Measurements from ENCODE around the gene UVRAG.
A peak's percentile ranks its signal among the peaks of the same experiment; 100 is the strongest.

The UVRAG gene

DNA sequence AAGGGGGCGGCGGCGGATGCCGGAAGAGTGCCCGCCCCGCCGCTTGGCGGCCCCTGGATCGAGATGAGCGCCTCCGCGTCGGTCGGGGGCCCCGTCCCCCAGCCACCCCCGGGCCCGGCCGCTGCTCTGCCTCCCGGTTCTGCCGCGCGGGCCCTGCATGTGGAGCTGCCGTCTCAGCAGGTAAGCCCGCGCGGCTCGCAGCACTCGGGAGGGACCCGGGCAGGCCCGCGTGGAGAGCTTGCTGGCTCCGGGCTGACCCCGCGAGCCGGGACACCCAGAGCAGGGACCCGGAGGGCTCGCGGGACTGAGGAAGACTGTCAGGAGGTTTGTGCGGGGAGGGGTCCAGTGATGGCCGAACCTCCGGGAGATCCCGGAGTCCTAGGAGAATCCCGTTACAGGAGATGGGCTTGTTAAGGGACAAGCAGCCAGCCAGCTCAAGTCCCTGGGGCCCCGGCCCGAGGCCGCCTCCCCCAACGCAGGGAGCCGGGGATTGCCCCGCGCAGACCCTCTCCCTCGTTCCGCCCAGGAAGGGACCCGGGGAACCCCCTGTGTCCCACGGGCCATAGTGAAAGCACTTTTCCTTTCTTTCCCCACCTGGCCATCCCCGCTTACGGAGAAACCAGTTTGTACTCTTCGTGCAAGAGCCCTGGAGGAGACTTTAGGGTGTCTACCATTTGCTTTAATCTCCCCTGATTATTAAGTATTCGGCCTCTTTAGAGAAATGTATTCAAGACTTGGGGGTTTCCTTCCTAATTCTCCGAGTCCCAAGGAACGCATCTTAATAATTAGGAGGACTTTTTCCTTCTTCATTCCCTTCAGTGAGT, 547 bp downstream of the UVRAG start:
- CTCF ChIA-PET = interaction anchor here (0.6 to 1.9 kb wide), 2 partner anchors 52 to 336 kb away, joined by 3 to 8 read pairs; no protein-coding TSS in a partner anchor
- Histone ChIP-seq H3K36me3 (ENCODE audit: control insufficient read depth in 2 of 2, insufficient read depth in 1 of 2, low read length in 2 of 2) (no peaks in the 10 kb centered on the region), H3K27ac (ENCODE audit: extremely low read depth, low read depth, low read length) (peak overlapping the region; percentile 67), H3K4me1 (ENCODE audit: control insufficient read depth, insufficient read depth, low read length) (no peaks in the 10 kb centered on the region), H3K9me3 (ENCODE audit: control insufficient read depth, insufficient read depth, low read depth, low read length) (no peaks in the 10 kb centered on the region), H3K4me3 (ENCODE audit: low read depth, low read length) (peak overlapping the region; percentile 90)
- POLR2A ChIA-PET = interaction anchor here (0.6 to 1.5 kb wide), 2 partner anchors 9 to 392 kb away, joined by 3 to 4 read pairs; no protein-coding TSS in a partner anchor
- TF ChIP-seq ZNF335 (tag by site-specific recombination; conservative IDR thresholded peaks at IDR 0.05) (peak; percentile 45), ZSCAN30 (tag by site-specific recombination; IDR thresholded peaks at IDR 0.05) (peak; percentile 28; the same call in 1 of the 2 replicates), ZNF157 (tag by site-specific recombination; IDR thresholded peaks at IDR 0.05) (no peak), GLIS2 (tag by site-specific recombination; IDR thresholded peaks at IDR 0.05) (peak; percentile 62; the same call in 1 of the 2 replicates), ZBTB26 (tag by site-specific recombination; optimal IDR thresholded peaks at IDR 0.05) (peak; percentile 59), ZBTB48 (tag by site-specific recombination; IDR thresholded peaks at IDR 0.05) (peak; percentile 83; the same call in 1 of the 2 replicates), EGR2 (tag by site-specific recombination; IDR thresholded peaks at IDR 0.05; ENCODE audit: low read depth) (no peak), ZBTB11 (tag by site-specific recombination; conservative IDR thresholded peaks at IDR 0.05; ENCODE audit: low read depth) (peak; percentile 13; the same call in 1 of the 2 replicates), ZNF600 (tag by site-specific recombination; IDR thresholded peaks at IDR 0.05) (peak; percentile 40), MYNN (tag by site-specific recombination; IDR thresholded peaks at IDR 0.05; ENCODE audit: borderline replicate concordance) (no peak), PRDM1 (tag by site-specific recombination; IDR thresholded peaks at IDR 0.05) (peak; percentile 82), ZBTB17 (tag by site-specific recombination; IDR thresholded peaks at IDR 0.05) (peak; percentile 41; the same call in 1 of the 2 replicates), ZNF398 (tag by site-specific recombination; IDR thresholded peaks at IDR 0.05) (peak; percentile 10; the same call in 1 of the 2 replicates)
- TF ChIP-seq, protein P1, sequence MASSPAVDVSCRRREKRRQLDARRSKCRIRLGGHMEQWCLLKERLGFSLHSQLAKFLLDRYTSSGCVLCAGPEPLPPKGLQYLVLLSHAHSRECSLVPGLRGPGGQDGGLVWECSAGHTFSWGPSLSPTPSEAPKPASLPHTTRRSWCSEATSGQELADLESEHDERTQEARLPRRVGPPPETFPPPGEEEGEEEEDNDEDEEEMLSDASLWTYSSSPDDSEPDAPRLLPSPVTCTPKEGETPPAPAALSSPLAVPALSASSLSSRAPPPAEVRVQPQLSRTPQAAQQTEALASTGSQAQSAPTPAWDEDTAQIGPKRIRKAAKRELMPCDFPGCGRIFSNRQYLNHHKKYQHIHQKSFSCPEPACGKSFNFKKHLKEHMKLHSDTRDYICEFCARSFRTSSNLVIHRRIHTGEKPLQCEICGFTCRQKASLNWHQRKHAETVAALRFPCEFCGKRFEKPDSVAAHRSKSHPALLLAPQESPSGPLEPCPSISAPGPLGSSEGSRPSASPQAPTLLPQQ (tag by site-specific recombination; IDR thresholded peaks at IDR 0.05) = peak; percentile 44; the same call in 1 of the 2 replicates
- TF ChIP-seq, protein P2, sequence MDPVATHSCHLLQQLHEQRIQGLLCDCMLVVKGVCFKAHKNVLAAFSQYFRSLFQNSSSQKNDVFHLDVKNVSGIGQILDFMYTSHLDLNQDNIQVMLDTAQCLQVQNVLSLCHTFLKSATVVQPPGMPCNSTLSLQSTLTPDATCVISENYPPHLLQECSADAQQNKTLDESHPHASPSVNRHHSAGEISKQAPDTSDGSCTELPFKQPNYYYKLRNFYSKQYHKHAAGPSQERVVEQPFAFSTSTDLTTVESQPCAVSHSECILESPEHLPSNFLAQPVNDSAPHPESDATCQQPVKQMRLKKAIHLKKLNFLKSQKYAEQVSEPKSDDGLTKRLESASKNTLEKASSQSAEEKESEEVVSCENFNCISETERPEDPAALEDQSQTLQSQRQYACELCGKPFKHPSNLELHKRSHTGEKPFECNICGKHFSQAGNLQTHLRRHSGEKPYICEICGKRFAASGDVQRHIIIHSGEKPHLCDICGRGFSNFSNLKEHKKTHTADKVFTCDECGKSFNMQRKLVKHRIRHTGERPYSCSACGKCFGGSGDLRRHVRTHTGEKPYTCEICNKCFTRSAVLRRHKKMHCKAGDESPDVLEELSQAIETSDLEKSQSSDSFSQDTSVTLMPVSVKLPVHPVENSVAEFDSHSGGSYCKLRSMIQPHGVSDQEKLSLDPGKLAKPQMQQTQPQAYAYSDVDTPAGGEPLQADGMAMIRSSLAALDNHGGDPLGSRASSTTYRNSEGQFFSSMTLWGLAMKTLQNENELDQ (tag by site-specific recombination; IDR thresholded peaks at IDR 0.05; ENCODE audit: low read depth) = no peak
- TF ChIP-seq, protein P3, sequence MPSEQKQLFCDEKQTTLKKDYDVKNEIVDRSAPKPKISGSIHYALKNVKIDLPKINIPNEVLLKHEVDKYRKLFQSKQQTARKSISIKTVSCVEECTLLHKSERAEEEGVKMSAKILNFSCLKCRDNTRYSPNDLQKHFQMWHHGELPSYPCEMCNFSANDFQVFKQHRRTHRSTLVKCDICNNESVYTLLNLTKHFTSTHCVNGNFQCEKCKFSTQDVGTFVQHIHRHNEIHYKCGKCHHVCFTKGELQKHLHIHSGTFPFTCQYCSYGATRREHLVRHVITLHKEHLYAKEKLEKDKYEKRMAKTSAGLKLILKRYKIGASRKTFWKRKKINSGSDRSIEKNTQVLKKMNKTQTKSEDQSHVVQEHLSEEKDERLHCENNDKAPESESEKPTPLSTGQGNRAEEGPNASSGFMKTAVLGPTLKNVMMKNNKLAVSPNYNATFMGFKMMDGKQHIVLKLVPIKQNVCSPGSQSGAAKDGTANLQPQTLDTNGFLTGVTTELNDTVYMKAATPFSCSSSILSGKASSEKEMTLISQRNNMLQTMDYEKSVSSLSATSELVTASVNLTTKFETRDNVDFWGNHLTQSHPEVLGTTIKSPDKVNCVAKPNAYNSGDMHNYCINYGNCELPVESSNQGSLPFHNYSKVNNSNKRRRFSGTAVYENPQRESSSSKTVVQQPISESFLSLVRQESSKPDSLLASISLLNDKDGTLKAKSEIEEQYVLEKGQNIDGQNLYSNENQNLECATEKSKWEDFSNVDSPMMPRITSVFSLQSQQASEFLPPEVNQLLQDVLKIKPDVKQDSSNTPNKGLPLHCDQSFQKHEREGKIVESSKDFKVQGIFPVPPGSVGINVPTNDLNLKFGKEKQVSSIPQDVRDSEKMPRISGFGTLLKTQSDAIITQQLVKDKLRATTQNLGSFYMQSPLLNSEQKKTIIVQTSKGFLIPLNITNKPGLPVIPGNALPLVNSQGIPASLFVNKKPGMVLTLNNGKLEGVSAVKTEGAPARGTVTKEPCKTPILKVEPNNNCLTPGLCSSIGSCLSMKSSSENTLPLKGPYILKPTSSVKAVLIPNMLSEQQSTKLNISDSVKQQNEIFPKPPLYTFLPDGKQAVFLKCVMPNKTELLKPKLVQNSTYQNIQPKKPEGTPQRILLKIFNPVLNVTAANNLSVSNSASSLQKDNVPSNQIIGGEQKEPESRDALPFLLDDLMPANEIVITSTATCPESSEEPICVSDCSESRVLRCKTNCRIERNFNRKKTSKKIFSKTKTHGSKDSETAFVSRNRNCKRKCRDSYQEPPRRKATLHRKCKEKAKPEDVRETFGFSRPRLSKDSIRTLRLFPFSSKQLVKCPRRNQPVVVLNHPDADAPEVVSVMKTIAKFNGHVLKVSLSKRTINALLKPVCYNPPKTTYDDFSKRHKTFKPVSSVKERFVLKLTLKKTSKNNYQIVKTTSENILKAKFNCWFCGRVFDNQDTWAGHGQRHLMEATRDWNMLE (tag by site-specific recombination; conservative IDR thresholded peaks at IDR 0.05; ENCODE audit: low read depth) = no peak
- TF ChIP-seq, protein P4, sequence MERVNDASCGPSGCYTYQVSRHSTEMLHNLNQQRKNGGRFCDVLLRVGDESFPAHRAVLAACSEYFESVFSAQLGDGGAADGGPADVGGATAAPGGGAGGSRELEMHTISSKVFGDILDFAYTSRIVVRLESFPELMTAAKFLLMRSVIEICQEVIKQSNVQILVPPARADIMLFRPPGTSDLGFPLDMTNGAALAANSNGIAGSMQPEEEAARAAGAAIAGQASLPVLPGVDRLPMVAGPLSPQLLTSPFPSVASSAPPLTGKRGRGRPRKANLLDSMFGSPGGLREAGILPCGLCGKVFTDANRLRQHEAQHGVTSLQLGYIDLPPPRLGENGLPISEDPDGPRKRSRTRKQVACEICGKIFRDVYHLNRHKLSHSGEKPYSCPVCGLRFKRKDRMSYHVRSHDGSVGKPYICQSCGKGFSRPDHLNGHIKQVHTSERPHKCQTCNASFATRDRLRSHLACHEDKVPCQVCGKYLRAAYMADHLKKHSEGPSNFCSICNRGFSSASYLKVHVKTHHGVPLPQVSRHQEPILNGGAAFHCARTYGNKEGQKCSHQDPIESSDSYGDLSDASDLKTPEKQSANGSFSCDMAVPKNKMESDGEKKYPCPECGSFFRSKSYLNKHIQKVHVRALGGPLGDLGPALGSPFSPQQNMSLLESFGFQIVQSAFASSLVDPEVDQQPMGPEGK (tag by site-specific recombination; IDR thresholded peaks at IDR 0.05) = peak; percentile 36

Measured in HEK293 (cell line).